Stimulated activated naive CD4-positive, alpha-beta T cell treated with Interleukin-2 at 50 U/mL for 16 hours (primary cell): ENCODE measurements around the gene FOXE3.

Experiments used
- DNase-seq: peaks from one replicate; lab custom pipeline; 2025; lab: John Stamatoyannopoulos, UW

FOXE3 gene

GRCh38 chr1:47405697-47406096 is 10.4 kb upstream of the FOXE3 start:
- no peak for DNase-seq

- no peak for DNase-seq
Measured at GRCh38 chr1:47406966-47407365, 9.1 kb upstream of the FOXE3 start.

- DNase-seq, result no peak
Measured at GRCh38 chr1:47407481-47407880, 8.6 kb upstream of the FOXE3 start.

GRCh38 chr1:47409311-47410067 is 6.6 kb upstream of the FOXE3 start:
- DNase-seq, result no peak

- DNase-seq, result no peak
Measured at GRCh38 chr1:47410068-47410455, 6.0 kb upstream of the FOXE3 start.

- DNase-seq, result no peak
Measured at GRCh38 chr1:47411436-47411835, 4.6 kb upstream of the FOXE3 start.

- no peak for DNase-seq
Measured at GRCh38 chr1:47412437-47412836, 3.6 kb upstream of the FOXE3 start.

- DNase-seq, result no peak
Measured at GRCh38 chr1:47416319-47417169, 459 bp downstream of the FOXE3 start.

GRCh38 chr1:47417170-47418044 is 1.3 kb downstream of the FOXE3 start:
- DNase-seq, result no peak

GRCh38 chr1:47418122-47418521 is 2.0 kb downstream of the FOXE3 start:
- DNase-seq, result no peak

- no peak for DNase-seq
Measured at GRCh38 chr1:47418681-47419325, 2.7 kb downstream of the FOXE3 start.

- no peak for DNase-seq
Measured at GRCh38 chr1:47420547-47420946, 4.5 kb downstream of the FOXE3 start.

- no peak for DNase-seq
Measured at GRCh38 chr1:47423872-47424271, 7.8 kb downstream of the FOXE3 start.

GRCh38 chr1:47424336-47424982 is 8.4 kb downstream of the FOXE3 start:
- no peak for DNase-seq

GRCh38 chr1:47431534-47431933 is 15.4 kb downstream of the FOXE3 start:
- DNase-seq, result no peak

GRCh38 chr1:47432071-47433036 is 16.3 kb downstream of the FOXE3 start:
- peak; percentile 40 for DNase-seq

GRCh38 chr1:47433037-47433421 is 16.9 kb downstream of the FOXE3 start:
- no peak for DNase-seq

- DNase-seq, result no peak
Measured at GRCh38 chr1:47433477-47434050, 17.5 kb downstream of the FOXE3 start.

- no peak for DNase-seq
Measured at GRCh38 chr1:47434051-47434842, 18.2 kb downstream of the FOXE3 start.
